ACC112 (cell line): Measurements from ENCODE around the gene PLA2G4B.

Experiments
- H2AFZ ChIP-seq: fragments of 200-600 bp; sonication (generic); one replicate; pipeline ENCODE4 v1.6.0; 2017; ENCODE audit warnings: antibody characterized with exemption, low read length; ENCODE audit not compliant: unreplicated experiment
- H3K27ac ChIP-seq: fragments of 200-600 bp; sonication (generic); 2 replicates; pipeline ENCODE4 v1.5.1; 2014; ENCODE audit warnings: low read depth, mild to moderate bottlenecking, antibody characterized with exemption, low read length, moderate library complexity
- H3K27me3 ChIP-seq: fragments of 200-600 bp; sonication (generic); 2 replicates; pipeline ENCODE4 v1.6.1; 2014; ENCODE audit warnings: mild to moderate bottlenecking, antibody characterized with exemption, low read length, moderate library complexity, mixed read lengths; ENCODE audit not compliant: insufficient read depth
- H3K36me3 ChIP-seq: fragments of 200-600 bp; sonication (generic); 2 replicates; pipeline ENCODE4 v1.6.1; 2016; ENCODE audit warnings: mild to moderate bottlenecking, antibody characterized with exemption, low read length, moderate library complexity, mixed read lengths; ENCODE audit not compliant: insufficient read depth
- H3K4me1 ChIP-seq: fragments of 200-600 bp; sonication (generic); one replicate; pipeline ENCODE4 v1.6.1; 2016; ENCODE audit warnings: low read length, mixed read lengths; ENCODE audit not compliant: insufficient read depth, unreplicated experiment, control insufficient read depth
- H3K4me3 ChIP-seq: fragments of 200-600 bp; sonication (generic); 2 replicates; pipeline ENCODE4 v1.5.1; 2014; ENCODE audit warnings: mild to moderate bottlenecking, low read depth, low read length
- H3K79me2 ChIP-seq: fragments of 200-600 bp; sonication (generic); one replicate; pipeline ENCODE4 v1.6.0; 2016; ENCODE audit warnings: low read length; ENCODE audit not compliant: control insufficient read depth, unreplicated experiment, insufficient read depth

Gene PLA2G4B

DNA sequence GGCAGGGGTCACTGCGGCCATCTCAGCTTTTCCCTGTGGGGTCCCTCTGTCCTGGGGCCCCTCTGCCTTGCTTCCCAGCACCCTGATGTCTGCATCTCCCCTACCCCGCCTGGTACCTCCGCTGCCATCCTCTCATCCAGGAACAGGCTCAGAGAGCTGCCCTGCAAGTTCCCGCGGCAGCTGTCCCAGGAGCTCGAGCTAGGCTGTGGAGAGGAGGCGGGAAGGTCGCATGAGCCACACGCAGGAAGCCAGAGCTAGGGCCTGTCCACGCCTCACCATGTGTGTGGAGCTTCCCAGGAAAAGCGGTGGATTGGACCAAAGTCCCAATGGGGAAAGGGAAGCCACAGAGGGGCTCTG is 12.5 kb downstream of the PLA2G4B start:
- H3K4me1 ChIP-seq: no peaks in the 10 kb centered on the region
- no peak overlapping the region for H3K4me3 ChIP-seq
- H3K36me3 ChIP-seq: no peaks in the 10 kb centered on the region
- H3K79me2 ChIP-seq: no peaks in the 10 kb centered on the region
- H3K27me3 ChIP-seq: no peaks in the 10 kb centered on the region
- no peak overlapping the region for H3K27ac ChIP-seq
- H2AFZ ChIP-seq: no peak overlapping the region

DNA sequence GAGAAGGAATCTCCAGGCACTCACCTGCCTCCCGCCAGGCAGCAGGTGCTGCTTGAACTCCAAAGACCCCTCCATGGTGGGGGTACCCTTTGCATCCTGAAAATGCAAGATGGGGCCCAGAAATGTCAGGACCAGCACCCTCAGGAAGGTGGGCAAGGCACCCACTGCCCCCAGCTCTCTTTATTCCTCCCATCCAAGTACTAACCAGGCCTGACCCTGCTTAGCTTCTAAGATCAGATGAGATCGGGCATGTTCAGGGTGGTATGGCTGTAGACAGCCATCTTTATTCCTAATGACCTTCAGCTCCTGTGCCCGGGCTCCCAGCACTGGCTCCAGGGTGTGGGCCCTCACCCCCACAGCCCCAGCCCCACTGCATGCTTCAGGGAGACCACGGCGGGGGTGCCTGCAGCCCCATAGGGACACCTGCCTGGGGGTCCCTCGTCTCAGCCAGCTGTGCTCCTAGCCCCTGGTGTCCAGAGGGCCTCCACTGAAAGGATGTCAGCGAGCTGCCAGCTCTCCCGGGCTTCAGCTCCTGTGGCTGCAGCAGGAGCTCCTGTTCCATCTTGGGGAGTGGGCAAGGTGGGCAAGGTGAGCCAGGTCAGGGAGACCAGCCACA is 13.2 kb downstream of the PLA2G4B start:
- H3K79me2 ChIP-seq: no peaks in the 10 kb centered on the region
- no peak overlapping the region for H3K4me3 ChIP-seq
- no peak overlapping the region for H3K27ac ChIP-seq
- H3K27me3 ChIP-seq: no peaks in the 10 kb centered on the region
- no peak overlapping the region for H2AFZ ChIP-seq
- H3K36me3 ChIP-seq: no peaks in the 10 kb centered on the region
- H3K4me1 ChIP-seq: no peaks in the 10 kb centered on the region

DNA sequence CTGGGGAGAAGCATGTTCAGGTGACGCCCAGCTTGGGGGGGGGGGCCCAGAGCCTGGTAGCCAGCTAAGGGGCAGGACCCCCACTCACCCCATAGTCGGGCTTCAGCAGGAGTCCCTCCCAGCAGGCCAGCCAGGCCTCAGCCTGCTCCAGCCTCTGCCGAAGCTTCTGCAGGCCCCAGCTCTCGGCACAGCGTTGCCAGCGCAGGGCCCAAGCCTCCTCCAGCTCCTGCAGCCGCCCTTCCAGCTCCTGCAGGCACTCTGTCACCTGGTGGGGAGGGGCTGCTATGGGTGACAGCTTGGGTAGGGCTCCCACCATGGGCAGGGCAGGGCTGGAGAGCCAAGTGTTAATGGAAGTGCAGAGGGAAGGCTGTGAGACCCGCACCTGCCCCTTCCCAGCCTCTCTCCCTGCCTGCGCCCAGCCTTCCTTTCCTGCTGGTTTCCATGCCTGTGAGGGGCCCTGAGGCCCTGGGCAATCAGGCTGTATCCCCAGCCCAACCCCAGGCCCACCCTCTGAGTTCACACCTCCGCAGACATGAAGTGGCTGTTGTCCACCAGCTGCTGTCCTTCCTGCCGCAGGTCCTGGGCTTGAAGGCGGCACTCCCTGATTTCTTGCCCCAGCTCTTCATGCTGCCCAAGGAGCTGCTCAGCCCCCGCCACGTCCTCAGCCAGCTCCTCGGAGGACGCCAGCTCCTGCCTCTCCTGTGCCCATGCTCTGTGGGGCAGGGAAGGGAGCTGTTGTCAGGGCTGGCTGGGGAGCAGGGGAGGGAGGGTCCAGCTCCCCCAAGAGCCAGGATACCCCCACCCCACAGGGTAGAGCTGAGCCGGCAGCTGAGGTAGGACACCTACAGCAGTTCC is 14.3 kb downstream of the PLA2G4B start:
- H3K79me2 ChIP-seq: no peaks in the 10 kb centered on the region
- no peaks in the 10 kb centered on the region for H3K4me1 ChIP-seq
- H3K27ac ChIP-seq: no peak overlapping the region
- no peaks in the 10 kb centered on the region for H3K27me3 ChIP-seq
- H2AFZ ChIP-seq: no peak overlapping the region
- no peak overlapping the region for H3K4me3 ChIP-seq
- no peaks in the 10 kb centered on the region for H3K36me3 ChIP-seq

DNA sequence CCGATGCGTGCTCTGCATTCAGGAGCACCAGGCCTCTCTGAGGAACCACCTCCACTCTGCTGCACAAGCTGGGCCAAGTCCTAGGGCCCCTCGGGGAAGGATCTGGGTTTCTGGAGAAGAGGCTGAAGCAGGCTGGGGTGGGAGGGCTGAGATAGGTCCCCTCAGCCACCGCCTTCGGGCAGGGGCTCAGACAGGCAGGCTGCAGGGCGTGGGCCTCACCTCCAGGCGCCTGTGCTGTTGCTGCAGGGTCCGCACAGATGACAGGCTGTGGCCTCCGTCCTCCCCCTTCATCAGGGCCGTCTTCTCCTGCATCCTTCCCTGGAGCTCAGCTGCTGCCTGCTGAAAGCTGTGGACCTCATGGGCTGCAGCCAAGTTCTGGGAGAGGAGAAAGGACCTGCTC is 15.2 kb downstream of the PLA2G4B start:
- no peak overlapping the region for H3K4me3 ChIP-seq
- no peaks in the 10 kb centered on the region for H3K79me2 ChIP-seq
- H2AFZ ChIP-seq: no peak overlapping the region
- no peaks in the 10 kb centered on the region for H3K27me3 ChIP-seq
- H3K27ac ChIP-seq: no peak overlapping the region
- no peaks in the 10 kb centered on the region for H3K36me3 ChIP-seq
- H3K4me1 ChIP-seq: no peaks in the 10 kb centered on the region

DNA sequence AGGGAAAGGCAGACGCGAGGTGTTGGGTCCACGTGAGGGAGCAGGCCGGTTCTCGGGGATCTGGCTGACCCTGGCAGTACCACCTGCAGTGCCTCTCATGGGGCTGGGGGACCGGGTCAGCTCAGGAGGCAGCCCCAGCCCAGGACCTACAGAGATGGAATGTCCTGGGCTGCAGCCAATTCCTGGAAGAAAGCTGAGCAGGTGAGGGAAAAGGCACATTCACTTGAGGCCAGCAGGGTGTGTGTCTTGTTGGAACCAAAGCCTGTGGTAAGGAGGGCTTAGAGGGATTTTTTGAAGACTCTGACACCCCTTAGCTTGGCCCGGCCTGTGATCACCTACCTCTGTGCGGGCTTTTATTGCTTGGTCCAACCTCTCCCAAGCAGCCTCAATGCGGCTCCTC is 15.8 kb downstream of the PLA2G4B start:
- no peak overlapping the region for H3K27ac ChIP-seq
- H2AFZ ChIP-seq: no peak overlapping the region
- H3K36me3 ChIP-seq: no peaks in the 10 kb centered on the region
- H3K4me3 ChIP-seq: no peak overlapping the region
- no peaks in the 10 kb centered on the region for H3K79me2 ChIP-seq
- H3K27me3 ChIP-seq: no peaks in the 10 kb centered on the region
- no peaks in the 10 kb centered on the region for H3K4me1 ChIP-seq

DNA sequence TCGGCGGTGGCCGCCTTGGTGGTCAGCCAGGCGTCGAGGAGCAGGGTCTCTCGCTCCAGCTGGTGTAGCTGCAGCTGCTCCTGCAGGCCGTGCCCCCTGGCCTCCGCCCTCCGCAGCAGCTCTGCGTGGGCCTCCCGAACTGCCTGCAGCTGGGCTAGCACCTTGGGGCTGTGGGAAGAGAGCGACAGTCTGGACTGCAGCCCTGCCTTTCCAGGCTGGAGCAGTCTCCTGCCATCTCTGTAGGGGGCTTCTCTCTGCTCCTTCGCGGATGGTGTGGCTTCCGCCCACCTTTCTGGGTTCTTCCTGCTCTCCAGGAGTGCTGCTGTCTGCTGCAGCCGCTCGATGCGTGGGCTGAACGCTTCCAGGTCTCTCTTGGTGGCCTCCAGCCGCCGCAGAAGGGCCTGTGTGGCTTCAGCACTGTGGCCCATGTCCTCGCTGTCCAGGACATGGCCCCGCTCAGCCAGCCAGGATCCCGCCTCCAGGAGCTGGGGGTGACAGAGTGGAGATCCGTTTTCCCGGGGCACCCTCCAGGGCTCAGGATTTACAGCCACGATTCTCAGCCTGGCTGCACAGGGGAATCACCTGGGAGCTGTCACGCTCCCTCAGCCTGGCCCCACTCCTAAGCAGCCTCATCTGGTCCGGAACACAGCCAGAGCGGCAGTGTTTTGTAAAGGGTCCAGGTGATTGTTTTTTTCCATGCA is 16.8 kb downstream of the PLA2G4B start:
- Histone ChIP-seq H3K36me3 (no peaks in the 10 kb centered on the region), H3K27ac (no peak overlapping the region), H2AFZ (no peak overlapping the region), H3K27me3 (no peaks in the 10 kb centered on the region), H3K4me3 (no peak overlapping the region), H3K79me2 (no peaks in the 10 kb centered on the region), H3K4me1 (no peaks in the 10 kb centered on the region)

DNA sequence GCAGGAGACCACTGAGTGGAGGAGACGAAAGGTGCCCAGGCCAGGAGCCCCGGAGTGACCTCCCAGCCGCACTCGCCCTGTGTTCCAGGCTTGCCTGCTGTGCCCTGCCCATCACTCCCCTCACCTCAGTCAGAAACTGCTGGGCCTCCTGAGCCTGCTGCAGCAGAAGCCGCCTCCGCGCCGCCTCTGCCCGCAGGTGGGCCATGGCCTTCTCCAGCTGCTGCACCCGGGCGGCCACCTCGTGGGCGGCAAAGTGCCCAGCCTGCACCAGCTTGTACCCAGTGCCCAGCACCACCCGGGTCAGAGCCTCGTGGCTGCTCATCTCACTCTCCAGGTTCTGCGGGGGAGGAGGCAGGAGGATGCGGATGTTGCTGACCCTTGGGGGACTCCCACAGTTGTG is 17.6 kb downstream of the PLA2G4B start:
- Histone ChIP-seq H2AFZ (no peak overlapping the region), H3K4me3 (no peak overlapping the region), H3K27ac (no peak overlapping the region), H3K4me1 (no peaks in the 10 kb centered on the region), H3K27me3 (no peaks in the 10 kb centered on the region), H3K36me3 (no peaks in the 10 kb centered on the region), H3K79me2 (no peaks in the 10 kb centered on the region)

DNA sequence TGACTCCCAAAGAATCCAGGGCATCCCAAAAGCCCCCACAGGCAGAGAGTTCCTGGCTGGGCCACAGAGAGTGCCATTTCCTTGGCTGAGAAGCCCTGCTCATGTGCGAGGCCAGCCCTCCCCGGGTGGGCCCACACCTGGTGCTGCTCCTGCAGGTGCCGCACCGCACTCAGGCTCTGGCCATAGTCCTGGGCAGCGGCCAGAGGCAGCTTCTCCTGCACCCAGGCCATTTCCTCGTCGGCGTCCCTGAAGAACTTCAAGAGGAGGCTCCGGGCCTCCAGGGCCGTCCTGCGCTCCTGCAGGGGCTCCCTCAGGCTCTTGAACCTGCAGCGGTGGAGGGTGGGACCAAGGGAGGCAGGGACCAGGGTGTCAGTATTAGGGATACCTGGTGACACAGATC is 18.1 kb downstream of the PLA2G4B start:
- Histone ChIP-seq H3K4me3 (no peak overlapping the region), H3K79me2 (no peaks in the 10 kb centered on the region), H3K4me1 (no peaks in the 10 kb centered on the region), H3K27ac (no peak overlapping the region), H3K36me3 (no peaks in the 10 kb centered on the region), H3K27me3 (no peaks in the 10 kb centered on the region), H2AFZ (no peak overlapping the region)

DNA sequence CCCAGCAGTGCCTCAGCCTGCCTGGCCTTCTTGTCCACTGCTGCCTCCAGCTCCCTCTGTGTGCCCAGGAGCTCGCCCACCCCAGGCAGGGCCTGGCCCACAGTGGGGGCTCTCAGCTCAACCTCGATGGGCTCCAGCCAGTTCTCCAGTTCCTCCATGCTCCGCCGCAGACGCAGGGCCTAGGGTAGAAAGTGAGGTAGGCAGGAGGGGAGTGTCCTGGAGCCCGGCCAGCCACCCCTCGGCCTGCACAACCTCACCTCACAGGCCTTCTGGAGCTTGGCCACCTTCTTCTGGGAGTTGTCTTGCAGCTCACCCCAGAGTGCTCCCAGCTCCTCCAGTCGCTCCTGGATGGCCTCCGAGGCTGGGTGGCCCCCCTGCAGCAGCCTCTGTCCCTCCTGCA is 18.7 kb downstream of the PLA2G4B start:
- Histone ChIP-seq H3K27ac (no peak overlapping the region), H3K79me2 (no peaks in the 10 kb centered on the region), H3K36me3 (no peaks in the 10 kb centered on the region), H3K4me1 (no peaks in the 10 kb centered on the region), H2AFZ (no peak overlapping the region), H3K27me3 (no peaks in the 10 kb centered on the region), H3K4me3 (no peak overlapping the region)

DNA sequence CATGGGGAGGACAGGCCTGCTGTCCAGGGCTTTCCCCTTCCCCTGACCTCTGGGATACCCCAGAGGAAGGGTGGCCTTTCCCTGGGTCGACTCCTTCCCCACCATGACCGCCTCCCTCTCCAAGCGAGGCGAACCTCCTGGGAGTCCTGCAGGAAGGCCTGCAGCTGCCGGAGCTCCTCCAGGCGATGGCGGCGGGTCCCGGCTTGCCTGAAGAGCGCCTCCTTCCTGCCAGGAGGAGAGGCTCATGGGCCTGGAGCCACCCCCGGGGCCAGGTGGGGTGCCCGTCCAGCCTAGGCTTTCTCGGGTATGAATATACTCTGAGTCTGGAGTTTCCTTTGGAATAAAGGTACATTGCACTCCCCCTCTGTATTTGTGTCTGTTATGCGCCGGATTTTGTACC is 20.1 kb downstream of the PLA2G4B start:
- H3K27ac ChIP-seq: no peak overlapping the region
- H3K4me1 ChIP-seq: no peaks in the 10 kb centered on the region
- no peaks in the 10 kb centered on the region for H3K79me2 ChIP-seq
- no peak overlapping the region for H3K4me3 ChIP-seq
- H2AFZ ChIP-seq: no peak overlapping the region
- no peaks in the 10 kb centered on the region for H3K36me3 ChIP-seq
- H3K27me3 ChIP-seq: no peaks in the 10 kb centered on the region
